D341Med (cell line): Measurements from ENCODE around the gene CCDC68.

ENCODE experiments used
- DNase-seq: peaks from one replicate; pipeline ENCODE4 v3.0.0; 2012; ENCODE audit warnings: low spot score

Gene CCDC68

DNA sequence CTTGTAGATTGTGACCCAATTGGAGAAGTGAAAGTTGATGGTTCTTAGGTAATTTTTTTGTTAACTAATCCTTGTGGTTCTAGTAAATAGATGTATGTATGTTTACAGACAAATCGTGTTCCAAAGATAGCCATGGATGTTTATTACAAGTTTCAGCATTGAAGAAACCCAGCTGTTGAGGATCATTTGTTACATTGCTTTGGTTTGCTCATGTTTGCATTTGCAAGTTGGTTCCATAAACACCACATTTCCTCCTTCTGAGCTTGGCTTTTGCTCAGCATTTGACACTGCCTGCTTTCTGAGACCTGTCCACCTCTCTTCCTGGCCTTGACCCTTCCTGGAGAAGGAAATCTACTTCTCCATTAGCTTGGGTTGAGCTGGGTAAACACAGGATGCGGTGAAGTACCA is 1.8 kb upstream of the CCDC68 start:
- DNase-seq, result no peak

DNA sequence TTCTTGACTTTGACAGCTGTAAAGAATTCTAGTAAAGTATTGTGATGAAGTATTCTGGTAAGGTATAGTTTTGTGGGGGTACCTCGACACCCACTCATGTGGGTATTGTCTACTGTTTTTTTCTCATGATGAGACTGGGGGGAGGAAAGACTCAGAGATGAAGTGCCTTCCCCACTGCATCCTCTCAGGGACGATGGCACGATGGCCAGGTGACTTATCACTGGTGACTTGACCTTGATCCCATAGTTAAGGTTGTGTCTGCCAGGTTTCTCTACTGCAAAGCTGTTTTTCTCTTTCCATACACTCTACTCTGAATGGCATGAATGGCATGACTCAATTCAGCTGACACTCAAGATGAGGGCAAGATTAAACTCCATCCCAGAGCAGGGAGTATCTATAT is 936 bp upstream of the CCDC68 start:
- no peak for DNase-seq

DNA sequence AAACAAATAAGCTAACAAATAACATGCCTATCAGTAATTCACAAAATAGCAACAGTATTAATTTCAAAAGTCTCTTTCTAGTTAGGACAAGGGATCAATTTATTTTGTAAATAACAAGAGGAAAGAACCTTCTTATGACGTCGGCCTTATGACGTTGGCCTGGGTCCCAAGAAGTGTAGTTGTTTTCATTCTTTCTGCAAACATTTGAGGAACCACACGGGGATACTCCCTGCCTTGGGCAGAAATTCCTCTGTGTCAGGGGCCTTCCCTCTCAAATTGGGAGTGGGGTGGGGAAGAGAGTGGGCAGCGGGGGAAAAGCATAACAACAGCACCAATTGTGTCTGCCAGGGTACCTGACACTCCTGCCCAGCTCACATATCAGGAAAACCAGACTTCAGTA is 1.3 kb downstream of the CCDC68 start:
- no peak for DNase-seq

DNA sequence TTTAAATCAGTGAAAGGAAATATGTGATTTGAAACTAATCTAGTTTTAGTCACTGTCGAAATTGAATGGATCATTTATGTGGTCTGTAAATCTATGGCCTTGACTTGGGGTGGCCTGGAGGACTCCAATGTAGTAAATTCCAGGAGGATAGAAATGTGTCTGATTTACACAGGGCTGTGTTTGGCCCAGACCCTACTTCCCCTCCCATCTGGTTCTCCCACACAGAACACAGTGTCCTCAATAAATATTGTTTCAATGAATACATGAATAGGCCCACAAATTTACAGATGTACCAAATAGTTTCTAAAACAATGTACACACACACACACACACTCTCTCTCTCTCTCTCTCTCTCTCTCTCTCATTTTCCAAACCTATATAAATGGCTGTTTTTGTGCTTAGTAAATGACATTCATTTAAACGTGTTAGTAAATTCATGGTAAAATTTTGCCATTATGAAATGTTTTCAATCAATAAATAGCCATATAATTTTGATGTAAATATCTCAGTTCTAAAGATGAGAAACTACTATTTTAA is 1.9 kb downstream of the CCDC68 start:
- DNase-seq, result no peak

DNA sequence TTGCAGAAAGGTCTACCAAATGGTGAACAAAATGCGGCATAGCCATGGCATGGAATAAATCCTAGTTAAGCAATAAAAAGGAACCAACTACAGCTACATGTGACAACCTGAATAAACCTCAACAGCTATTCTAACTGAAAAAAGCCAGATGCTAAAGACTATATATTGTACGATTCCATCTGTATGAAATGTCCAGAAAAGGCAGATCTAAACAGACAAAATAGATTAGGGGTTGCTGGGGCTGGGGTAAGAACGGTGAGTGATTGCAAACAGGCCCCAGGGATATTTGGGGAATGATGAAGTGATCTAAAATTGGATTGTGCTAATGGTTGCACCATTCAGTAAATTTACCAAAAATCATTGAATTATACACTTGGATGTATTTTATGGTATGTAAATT is 2.8 kb downstream of the CCDC68 start:
- no peak for DNase-seq

DNA sequence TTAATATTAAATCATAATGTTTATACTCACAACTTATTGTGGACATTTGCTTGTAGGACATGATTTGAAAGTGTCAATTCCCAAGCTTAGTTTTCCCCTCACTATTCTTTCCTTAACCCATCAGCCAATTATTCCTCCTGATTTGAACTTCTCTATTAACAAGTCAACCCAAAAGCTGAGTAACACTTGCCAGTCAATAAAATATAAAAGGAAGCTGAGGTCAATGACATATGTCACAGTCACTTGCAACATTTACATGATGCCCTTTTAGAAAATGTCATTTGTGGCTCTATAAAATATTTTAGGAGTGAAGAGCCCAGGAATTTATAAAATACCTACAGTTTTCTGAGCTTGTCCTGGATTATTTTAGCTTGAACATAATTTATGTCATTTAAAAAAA is 7.2 kb downstream of the CCDC68 start:
- DNase-seq, result no peak

DNA sequence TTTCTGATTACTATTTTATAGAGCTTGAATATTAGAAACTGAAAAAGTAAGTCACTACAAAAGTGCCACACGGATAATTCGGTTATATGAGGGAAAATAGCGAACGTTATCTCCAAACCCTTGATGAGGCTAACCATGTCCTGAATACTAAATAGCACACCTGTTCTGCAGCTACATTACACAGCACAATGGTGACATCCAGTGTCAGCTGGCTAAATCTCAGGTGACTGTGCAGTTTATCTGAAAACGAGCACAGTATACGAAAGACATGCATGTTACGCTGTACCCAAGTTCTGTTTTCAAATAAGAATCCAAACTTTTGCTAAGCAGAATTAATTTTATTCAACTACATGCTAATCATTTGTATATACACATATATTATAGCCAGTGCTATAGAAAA is 9.0 kb downstream of the CCDC68 start:
- no peak for DNase-seq

DNA sequence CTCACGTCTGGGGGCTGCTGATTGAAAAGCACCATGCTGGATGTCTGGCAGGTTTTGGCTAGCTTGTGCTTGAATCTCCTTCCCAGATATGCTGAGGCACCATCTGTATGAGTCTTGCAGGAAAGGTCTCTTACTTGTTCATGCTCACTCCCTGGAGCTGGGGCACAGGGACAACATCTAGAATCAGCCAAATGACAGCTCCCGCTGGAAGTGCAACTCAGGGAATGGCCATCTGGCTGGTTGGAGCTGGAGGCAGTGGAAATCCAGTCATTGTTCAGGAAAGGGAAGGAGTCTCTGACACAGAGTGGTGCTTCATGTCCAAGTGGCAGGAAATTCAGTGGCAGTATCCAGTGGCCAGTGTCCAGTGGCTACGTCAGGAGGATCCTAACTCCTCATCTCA is 9.7 kb downstream of the CCDC68 start:
- no peak for DNase-seq

DNA sequence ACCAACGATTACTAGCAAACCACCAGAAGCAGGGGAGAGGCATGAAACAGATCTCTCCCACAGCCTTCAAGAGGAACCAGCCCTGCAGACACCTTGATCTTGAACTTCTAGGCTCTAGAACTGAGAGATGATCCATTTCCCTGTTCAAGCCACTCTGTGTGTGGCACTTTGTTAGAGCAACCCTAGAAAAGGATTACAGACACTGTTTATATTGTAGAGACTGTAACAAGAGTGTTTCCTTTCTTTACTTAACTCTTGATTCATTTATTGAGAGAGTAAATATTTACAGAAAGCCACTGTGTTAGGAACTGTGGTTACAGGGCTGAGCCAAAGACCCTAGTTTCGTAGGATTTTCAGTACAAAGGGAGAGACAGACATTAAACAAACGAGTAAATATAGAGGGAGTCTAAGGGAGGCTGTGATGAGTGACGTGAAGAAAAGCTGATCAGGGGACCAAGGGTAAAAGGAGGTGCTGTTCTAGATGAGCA is 10.9 kb downstream of the CCDC68 start:
- no peak for DNase-seq

DNA sequence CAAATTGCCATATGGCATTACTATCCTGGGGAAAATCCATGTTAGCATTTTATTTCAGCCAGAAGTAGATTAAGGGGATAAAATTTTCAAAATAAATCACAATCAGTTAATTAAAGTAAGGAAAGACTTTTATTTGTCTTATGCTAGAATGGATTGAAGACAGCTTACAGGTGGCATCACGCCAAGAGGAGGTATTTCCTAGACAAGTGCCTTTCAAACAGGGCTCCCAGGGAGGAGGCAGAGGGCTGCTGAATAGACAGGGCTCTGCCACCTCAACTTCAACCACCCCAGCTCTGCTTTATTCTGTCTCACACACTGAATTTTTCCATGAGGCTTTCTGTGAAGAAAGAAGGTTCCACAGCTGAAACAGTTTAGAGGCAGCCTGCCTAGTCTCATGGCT is 12.2 kb downstream of the CCDC68 start:
- DNase-seq, result peak; percentile 46

DNA sequence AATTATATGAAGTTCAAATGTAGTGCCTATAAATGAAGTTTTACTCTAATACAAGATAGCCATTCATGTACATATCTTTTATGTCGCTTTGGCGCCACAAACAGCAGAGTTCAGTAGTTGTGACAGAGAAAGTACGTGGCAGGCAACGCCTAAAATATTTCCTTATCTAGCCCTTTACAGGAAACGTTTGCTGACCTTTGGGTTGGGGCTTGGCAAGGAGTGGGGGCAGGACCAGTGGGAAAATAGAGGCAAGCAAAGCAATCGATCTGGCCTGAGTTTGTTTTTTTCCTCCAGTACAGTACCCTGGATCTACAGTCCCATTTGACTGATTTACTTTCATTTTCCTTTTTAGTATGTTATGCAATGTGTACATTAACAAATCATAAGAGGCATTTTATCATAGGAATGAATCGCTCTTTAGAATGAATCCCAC is 13.1 kb downstream of the CCDC68 start:
- DNase-seq, result no peak

DNA sequence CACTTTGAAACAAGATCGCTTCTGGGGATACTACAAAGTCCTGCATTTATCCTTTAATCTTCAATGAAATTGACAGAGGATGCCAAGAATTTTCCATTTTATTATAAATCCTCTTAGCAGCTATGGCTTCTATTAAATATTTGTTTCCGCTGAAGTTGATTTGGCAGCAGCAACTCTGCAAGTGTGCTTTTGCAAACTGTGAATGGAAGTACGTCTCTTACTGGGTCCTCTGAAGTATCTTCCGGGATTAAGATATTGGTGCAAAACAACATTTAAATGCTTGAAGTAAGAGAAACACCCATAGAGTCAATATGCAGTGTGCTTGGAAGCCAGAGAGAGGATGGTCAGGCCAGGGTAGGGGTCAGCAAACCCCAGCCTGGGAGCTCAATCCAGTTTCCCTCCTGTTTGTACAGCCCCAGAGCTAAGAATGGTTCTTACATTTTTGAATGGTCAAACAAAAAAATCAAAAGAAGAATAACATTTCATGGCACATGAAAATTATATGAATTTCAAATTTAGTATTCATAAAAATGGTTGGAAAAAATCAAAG is 13.6 kb downstream of the CCDC68 start:
- no peak for DNase-seq

DNA sequence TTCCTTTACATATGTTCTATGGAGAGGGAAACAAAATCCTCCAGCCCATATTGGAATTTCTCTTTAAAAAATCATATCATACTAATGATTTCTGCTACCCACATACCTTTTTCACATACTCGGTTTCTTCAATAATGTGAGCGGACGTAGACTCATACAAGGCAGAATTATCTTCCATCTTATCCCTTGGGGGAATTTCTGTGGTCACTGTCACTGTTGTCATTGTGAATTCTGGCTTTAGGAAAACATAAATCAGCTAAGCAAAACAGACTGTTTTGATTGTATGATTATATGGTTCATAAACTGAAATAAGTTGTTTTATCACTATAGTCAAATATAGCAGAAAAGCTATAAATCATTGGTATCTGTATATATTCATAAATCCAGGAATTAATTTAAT is 16.7 kb downstream of the CCDC68 start:
- no peak for DNase-seq

DNA sequence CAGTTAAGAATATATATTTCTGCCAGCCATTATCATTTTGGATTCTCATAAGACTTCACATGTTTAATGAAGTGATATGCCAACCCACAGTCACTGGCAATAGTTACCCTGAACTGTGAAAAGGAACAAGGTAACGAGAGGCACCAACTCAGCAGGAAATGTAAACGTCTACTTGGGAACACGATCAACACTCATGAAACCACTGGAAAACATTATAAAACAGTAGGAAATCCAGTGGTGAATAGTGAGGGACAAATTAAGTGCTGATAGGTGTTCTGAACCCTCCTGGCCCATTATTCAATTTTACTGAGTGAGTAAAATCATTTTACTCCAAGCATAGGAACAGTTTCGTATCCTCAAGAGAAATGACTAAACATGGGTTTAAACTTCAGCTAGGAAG is 17.1 kb downstream of the CCDC68 start:
- DNase-seq, result no peak

DNA sequence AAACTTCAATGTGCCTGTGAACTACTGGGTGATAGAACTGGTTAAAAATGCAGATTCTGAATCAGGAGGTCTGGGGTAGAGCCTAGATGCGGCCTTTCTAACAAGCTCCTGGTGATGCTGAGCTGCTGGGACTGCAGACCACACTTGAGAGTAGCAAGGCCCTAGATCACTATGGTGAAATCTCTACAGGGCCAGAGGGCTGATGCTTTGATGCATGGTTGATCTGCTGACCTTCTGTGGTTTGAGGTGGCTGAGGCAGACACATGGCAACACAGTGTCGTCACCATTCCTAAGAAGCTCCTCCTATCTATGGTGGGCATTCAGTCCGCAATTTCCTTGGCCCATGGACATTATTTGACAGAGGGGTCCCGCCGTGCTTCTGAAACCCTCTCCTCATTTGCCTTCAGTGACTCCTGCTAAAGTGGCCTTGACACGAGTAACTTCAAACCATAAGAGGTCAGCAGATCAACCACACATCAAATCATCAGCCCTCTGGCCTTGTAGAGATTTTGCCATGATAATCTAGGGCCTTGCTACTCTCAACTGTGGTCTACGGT is 19.8 kb downstream of the CCDC68 start:
- no peak for DNase-seq

DNA sequence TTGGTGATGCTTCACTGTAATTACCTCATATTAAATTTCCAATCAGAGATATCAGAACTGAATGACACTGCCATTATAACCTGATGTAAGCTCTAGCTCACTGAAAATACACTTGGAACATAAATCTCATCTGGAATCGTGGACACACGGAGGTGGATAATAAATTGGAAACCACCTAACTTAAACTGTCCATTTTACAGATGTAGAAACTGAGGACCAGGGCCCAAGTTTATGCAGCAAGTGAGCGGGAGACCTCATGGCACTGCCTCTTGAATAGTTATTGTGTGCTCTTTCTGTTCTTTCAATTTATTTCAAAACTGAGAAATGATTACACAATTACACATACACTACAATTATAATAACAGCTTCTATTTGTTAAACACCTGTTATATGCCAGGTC is 20.8 kb downstream of the CCDC68 start:
- DNase-seq, result no peak

DNA sequence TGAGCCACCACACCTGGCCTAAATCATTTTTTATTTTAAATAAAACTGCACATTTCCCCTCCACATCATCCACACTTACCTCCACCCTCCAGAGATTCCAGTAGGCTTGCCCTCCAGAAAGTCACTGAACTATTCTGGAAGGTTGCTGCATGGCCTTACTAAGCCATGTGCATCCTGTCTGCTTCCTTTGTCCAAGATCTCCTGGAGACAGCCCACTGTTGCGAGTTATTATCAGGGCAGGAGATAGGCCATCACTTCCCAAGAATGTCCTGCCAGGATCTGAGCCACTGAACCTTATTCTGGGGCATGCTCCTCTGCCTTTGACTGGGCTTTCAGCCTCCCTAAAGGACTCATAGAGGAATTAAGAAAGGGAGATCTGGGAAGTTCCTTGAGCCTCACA is 26.8 kb downstream of the CCDC68 start:
- no peak for DNase-seq

DNA sequence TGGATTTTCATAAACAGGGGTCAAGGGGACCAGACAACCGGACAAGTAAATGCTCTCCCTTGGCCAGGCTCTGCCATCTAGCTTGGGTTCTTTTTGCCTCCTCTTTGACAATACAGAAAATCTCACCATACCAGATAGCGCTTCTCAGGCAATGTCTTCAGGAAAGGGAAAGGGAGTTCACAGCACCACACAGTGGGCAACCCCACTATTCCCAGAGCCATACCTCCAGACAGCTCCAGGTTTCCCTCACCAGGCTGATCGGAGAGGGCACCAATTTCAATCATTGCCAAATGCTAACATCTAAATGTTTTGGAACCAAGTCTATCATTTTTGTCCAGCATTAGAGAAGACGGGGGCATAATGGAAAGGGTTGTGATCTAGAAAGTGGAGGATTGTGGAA is 28.1 kb downstream of the CCDC68 start:
- DNase-seq, result no peak

DNA sequence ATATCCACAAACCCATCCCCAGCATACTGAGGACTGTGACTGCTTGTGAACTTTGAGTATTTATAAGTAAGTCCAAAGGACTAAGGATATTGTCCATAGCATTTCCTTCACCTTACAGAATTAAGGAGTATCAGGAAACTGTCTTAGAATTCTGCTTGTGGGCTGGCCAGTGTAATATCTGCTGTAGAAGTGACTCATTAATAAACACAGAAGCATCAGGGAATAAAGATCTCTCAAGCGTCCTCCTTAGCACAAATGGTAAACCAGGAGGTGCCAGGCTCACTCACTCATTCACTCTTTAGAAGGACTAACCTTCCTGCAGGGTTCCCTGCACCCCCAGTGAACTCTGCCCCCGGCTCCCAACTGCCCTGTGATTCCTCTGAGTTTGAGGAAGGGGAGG is 31.0 kb downstream of the CCDC68 start:
- no peak for DNase-seq

DNA sequence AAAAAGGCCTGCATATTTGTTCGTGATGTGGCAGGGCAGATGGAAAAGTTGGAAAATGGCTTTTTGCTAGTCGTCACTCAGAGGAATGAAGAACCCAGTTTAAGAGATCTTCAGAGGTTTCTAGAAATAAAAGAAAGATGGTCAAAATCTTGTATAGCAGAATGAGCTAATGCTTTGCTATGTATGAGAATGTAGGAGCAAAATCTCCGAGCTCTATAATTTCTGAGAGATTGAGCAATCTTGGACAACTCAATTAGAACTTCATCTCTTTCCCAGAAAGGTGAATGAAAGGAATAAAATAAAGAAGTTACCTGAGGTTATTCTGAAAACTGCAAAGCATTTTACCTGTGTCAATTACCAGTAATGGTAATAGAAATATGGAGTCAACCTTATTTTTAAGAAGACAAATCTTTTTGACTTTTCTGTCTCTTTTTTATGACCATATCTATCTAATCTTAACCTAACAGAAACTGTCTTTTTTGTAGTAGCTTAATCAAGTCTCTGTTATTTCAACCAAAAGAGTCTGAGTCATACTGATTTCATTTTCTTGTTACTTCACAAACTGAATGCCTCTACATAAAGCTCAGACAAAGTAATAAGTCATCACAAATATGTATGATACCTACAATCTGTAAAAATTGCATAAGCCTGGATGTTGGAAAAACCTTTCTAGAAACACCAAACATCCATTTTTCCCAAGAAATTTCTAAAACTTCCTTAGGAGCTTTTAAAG is 32.5 kb downstream of the CCDC68 start:
- no peak for DNase-seq

DNA sequence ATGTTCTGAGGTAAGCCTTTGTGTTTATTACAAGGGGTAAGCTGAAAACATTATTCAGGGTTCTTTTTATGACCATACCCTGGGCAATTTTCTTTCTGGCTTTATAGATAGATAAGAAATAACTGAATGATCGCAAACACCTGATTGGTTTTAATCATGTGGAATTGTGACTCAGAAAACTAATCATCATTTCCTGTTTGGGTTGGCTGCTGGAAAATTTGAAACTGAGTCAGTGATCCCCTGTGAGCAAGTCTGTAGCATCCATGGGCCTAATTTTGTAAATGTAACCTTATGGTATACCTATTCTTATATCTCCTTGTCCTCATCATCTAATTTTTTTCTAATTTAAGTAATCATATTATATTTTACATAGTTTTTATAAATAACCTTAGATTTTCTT is 34.3 kb downstream of the CCDC68 start:
- DNase-seq, result no peak

DNA sequence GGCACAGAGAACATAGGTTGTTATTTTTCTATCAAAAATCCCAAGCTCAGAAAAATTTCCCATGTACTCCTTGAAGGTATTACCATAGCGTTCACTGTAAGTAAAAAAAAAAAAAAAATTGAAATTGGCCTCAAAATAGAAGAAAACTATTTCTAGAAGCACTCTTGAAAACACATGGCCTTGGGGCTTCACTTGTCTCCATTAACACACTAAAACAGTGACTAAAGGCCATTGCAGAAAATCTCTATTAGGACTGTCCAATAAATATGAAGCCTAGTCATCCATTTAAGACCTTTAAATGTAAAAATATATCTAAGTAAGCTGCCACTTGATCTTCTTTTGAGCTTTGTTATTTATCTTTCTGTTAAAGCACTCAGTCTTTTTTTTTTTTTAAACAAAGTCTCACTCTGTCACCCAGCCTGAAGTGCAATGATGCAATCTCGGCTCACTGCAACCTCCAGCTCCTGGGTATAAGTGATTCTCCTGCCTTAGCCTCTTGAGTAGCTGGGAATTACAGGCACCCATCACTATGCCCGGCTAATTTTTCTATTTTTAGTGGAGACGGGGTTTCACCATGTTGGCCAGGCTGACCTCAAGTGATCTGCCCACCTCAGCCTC is 35.8 kb downstream of the CCDC68 start:
- no peak for DNase-seq

DNA sequence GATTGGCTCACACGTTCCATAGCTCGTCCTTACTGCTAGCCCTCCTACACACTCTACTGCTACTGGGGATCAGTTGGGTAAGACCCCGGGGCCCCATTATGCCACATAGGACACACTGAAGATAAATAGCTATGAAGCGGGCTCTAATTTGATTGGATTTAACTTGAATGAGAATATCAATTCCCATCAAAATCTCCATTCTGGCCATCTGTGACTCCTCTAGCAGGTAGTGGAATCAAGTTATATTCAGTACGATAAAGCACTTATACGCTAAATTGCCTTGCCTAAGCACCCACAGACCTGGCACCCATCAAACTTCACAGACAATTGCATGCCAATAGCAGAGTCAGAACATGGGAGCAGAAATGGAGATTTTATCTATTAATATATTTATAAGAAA is 39.8 kb downstream of the CCDC68 start:
- no peak for DNase-seq
